Measurements from ENCODE around the gene HERC4.

The HERC4 gene

GRCh38 chr10:68103901-68104300 lies 28.8 kb upstream of the HERC4 start:
- Mint-ChIP-seq H3K4me3 (no peak overlapping the region), H3K4me1 (no peaks in the 10 kb centered on the region), H3K36me3 (no peaks in the 10 kb centered on the region), H3K27ac (no peak overlapping the region), H3K27me3 (peaks cover 2% of the 10 kb centered on the region), H3K9me3 (no peaks in the 10 kb centered on the region)

- no peaks in the 10 kb centered on the region for H3K9me3 Mint-ChIP-seq
- no peak overlapping the region for H3K4me3 Mint-ChIP-seq
- H3K4me1 Mint-ChIP-seq: no peaks in the 10 kb centered on the region
- peaks cover 2% of the 10 kb centered on the region for H3K27me3 Mint-ChIP-seq
- H3K36me3 Mint-ChIP-seq: no peaks in the 10 kb centered on the region
- no peak overlapping the region for H3K27ac Mint-ChIP-seq
These were observed 28.3 kb upstream of the HERC4 start for GRCh38 chr10:68103261-68103878.

GRCh38 chr10:68101066-68101465 lies 26.0 kb upstream of the HERC4 start:
- no peaks in the 10 kb centered on the region for H3K4me1 Mint-ChIP-seq
- no peaks in the 10 kb centered on the region for H3K9me3 Mint-ChIP-seq
- H3K27me3 Mint-ChIP-seq: peaks cover 2% of the 10 kb centered on the region
- H3K36me3 Mint-ChIP-seq: no peaks in the 10 kb centered on the region
- H3K27ac Mint-ChIP-seq: no peak overlapping the region
- H3K4me3 Mint-ChIP-seq: no peak overlapping the region

- Mint-ChIP-seq H3K36me3 (no peaks in the 10 kb centered on the region), H3K27ac (no peak overlapping the region), H3K4me1 (no peaks in the 10 kb centered on the region)
These were observed 24.7 kb upstream of the HERC4 start for GRCh38 chr10:68099736-68100135.

GRCh38 chr10:68096913-68097516 lies 21.9 kb upstream of the HERC4 start:
- Mint-ChIP-seq H3K27me3 (peaks cover 2% of the 10 kb centered on the region), H3K27ac (no peak overlapping the region), H3K36me3 (no peaks in the 10 kb centered on the region), H3K4me1 (no peaks in the 10 kb centered on the region), H3K9me3 (no peaks in the 10 kb centered on the region), H3K4me3 (no peak overlapping the region)

More at GRCh38 chr10:68099736-68100135, 24.7 kb upstream of the HERC4 start:
- Mint-ChIP-seq H3K4me3 (no peak overlapping the region), H3K9me3 (no peaks in the 10 kb centered on the region), H3K27me3 (peaks cover 2% of the 10 kb centered on the region)

- no peaks in the 10 kb centered on the region for H3K4me1 Mint-ChIP-seq
- H3K9me3 Mint-ChIP-seq: no peaks in the 10 kb centered on the region
- no peaks in the 10 kb centered on the region for H3K36me3 Mint-ChIP-seq
- no peak overlapping the region for H3K27ac Mint-ChIP-seq
- no peak overlapping the region for H3K4me3 Mint-ChIP-seq
- no peaks in the 10 kb centered on the region for H3K27me3 Mint-ChIP-seq
These were observed 20.1 kb upstream of the HERC4 start for GRCh38 chr10:68095153-68095552.

GRCh38 chr10:68092512-68092911 lies 17.4 kb upstream of the HERC4 start:
- Mint-ChIP-seq H3K9me3 (no peaks in the 10 kb centered on the region), H3K4me3 (no peak overlapping the region)

GRCh38 chr10:68090586-68090985 lies 15.5 kb upstream of the HERC4 start:
- Mint-ChIP-seq H3K36me3 (no peaks in the 10 kb centered on the region), H3K9me3 (no peaks in the 10 kb centered on the region), H3K27me3 (no peaks in the 10 kb centered on the region), H3K4me1 (peaks cover 8% of the 10 kb centered on the region), H3K27ac (no peak overlapping the region), H3K4me3 (no peak overlapping the region)

More at GRCh38 chr10:68092512-68092911, 17.4 kb upstream of the HERC4 start:
- Mint-ChIP-seq H3K27ac (no peak overlapping the region), H3K36me3 (no peaks in the 10 kb centered on the region), H3K4me1 (peaks cover 8% of the 10 kb centered on the region), H3K27me3 (no peaks in the 10 kb centered on the region)

GRCh38 chr10:68088740-68089139 lies 13.7 kb upstream of the HERC4 start:
- Mint-ChIP-seq H3K9me3 (no peaks in the 10 kb centered on the region), H3K27me3 (no peaks in the 10 kb centered on the region), H3K36me3 (no peaks in the 10 kb centered on the region), H3K4me3 (no peak overlapping the region), H3K27ac (no peak overlapping the region), H3K4me1 (peaks cover 8% of the 10 kb centered on the region)

GRCh38 chr10:68087685-68088401 lies 12.8 kb upstream of the HERC4 start:
- Mint-ChIP-seq H3K9me3 (no peaks in the 10 kb centered on the region), H3K27me3 (no peaks in the 10 kb centered on the region), H3K4me3 (no peak overlapping the region), H3K36me3 (no peaks in the 10 kb centered on the region), H3K4me1 (peaks cover 8% of the 10 kb centered on the region), H3K27ac (no peak overlapping the region)

GRCh38 chr10:68086910-68087684 lies 12.0 kb upstream of the HERC4 start:
- Mint-ChIP-seq H3K4me1 (peaks cover 8% of the 10 kb centered on the region), H3K4me3 (no peak overlapping the region), H3K27ac (no peak overlapping the region), H3K9me3 (no peaks in the 10 kb centered on the region), H3K27me3 (no peaks in the 10 kb centered on the region), H3K36me3 (no peaks in the 10 kb centered on the region)

- Mint-ChIP-seq H3K27me3 (no peaks in the 10 kb centered on the region), H3K4me3 (no peak overlapping the region), H3K36me3 (no peaks in the 10 kb centered on the region), H3K4me1 (peaks cover 8% of the 10 kb centered on the region), H3K27ac (no peak overlapping the region), H3K9me3 (no peaks in the 10 kb centered on the region)
These were observed 10.9 kb upstream of the HERC4 start for GRCh38 chr10:68086011-68086410.

GRCh38 chr10:68084469-68084868 lies 9.4 kb upstream of the HERC4 start:
- Mint-ChIP-seq H3K27ac (no peak overlapping the region), H3K36me3 (no peaks in the 10 kb centered on the region), H3K9me3 (no peaks in the 10 kb centered on the region), H3K4me1 (peaks cover 8% of the 10 kb centered on the region), H3K27me3 (no peaks in the 10 kb centered on the region), H3K4me3 (no peak overlapping the region)

GRCh38 chr10:68083953-68084352 lies 8.9 kb upstream of the HERC4 start:
- Mint-ChIP-seq H3K36me3 (no peaks in the 10 kb centered on the region), H3K9me3 (no peaks in the 10 kb centered on the region), H3K27me3 (no peaks in the 10 kb centered on the region), H3K27ac (no peak overlapping the region), H3K4me1 (peaks cover 8% of the 10 kb centered on the region), H3K4me3 (no peak overlapping the region)

GRCh38 chr10:68082872-68083271 lies 7.8 kb upstream of the HERC4 start:
- Mint-ChIP-seq H3K27ac (no peak overlapping the region), H3K4me1 (no peaks in the 10 kb centered on the region), H3K9me3 (no peaks in the 10 kb centered on the region), H3K27me3 (no peaks in the 10 kb centered on the region), H3K36me3 (no peaks in the 10 kb centered on the region), H3K4me3 (no peak overlapping the region)

GRCh38 chr10:68081916-68082315 lies 6.8 kb upstream of the HERC4 start:
- Mint-ChIP-seq H3K36me3 (no peaks in the 10 kb centered on the region), H3K4me3 (no peak overlapping the region), H3K27ac (no peak overlapping the region), H3K27me3 (no peaks in the 10 kb centered on the region), H3K4me1 (no peaks in the 10 kb centered on the region), H3K9me3 (no peaks in the 10 kb centered on the region)

Measured in activated naive CD4-positive, alpha-beta T cell treated with anti-CD3 and anti-CD28 coated beads, Interleukin-2, amount 50 U/mL, for 24 hours (primary cell).